A549 (cell line): Measurements from ENCODE around the gene EP300. TPM values are rescaled to one million over a fixed set of nuclear protein-coding genes. Genes with fewer than 3 reads are reported as not detected.

Experiments used
- ATAC-seq, 2 experiments: fragments of 200-7000 bp in 1 of 2; fragments of >200 bp in 1 of 2; cut with Nextera tagmentation in 1 of 2; cut with Tn5 transposase in 1 of 2; 3 replicates each; pipeline versions ENCODE4 v1.8.0 to v1.9.1; 2018 to 2020; ENCODE audit warnings: mild to moderate bottlenecking in 1 of 2, moderate library complexity in 1 of 2
- CTCF ChIA-PET: fragments of 300-600 bp; sonication (Branson Sonifier 250); formaldehyde crosslinking; extraction: SDS; loops from one replicate; lab custom pipeline; 2021; ENCODE audit warnings: antibody characterized with exemption, inconsistent platforms; lab: Yijun Ruan, JAX
- POLR2A ChIA-PET: fragments of 350-600 bp; formaldehyde crosslinking; extraction: SDS; loops from one replicate; lab custom pipeline; 2021; ENCODE audit warnings: antibody characterized with exemption, inconsistent platforms; lab: Yijun Ruan, JAX
- DNase-seq, 2 experiments: peaks; one replicate each; pipeline versions ENCODE4 v3.0.0 to v3.0.0-alpha.2; 2011 to 2016; ENCODE audit warnings: low read depth in 1 of 2, low spot score in 1 of 2
- FAIRE-seq: peaks from 2 replicates; lab custom pipeline; 2011; peaks lifted over from hg19 to GRCh38; lab: Jason Lieb, UNC
- H3K27ac ChIP-seq, 2 experiments: fragments of >200 bp; sonication (Bioruptor Twin); formaldehyde crosslinking; 3 replicates each; pipeline ENCODE4 v1.5.1; 2016 to 2017
- H3K4me1 ChIP-seq: fragments of >200 bp; sonication (Bioruptor Twin); formaldehyde crosslinking; 3 replicates; pipeline ENCODE4 v1.6.1; 2016
- H3K4me2 ChIP-seq: fragments of >200 bp; sonication (Bioruptor Twin); formaldehyde crosslinking; 3 replicates; pipeline ENCODE4 v1.6.1; 2016
- H3K4me3 ChIP-seq: fragments of >200 bp; sonication (Bioruptor Twin); formaldehyde crosslinking; 3 replicates; pipeline ENCODE4 v1.5.1; 2016
- H3K9me3 ChIP-seq: fragments of >200 bp; sonication (Bioruptor Twin); formaldehyde crosslinking; 3 replicates; pipeline ENCODE4 v1.6.1; 2016
- BCL3 ChIP-seq: fragments of >200 bp; sonication (Bioruptor Twin); formaldehyde crosslinking; IDR thresholded peaks from 3 replicates; pipeline ENCODE4 v1.6.1; 2016
- CEBPB ChIP-seq, 2 experiments: fragments of >200 bp in 1 of 2; sonication (Bioruptor Twin) in 1 of 2; formaldehyde crosslinking in 1 of 2; IDR thresholded peaks; 2 replicates each; pipeline ENCODE4 v1.6.1; 2012 to 2016
- GATA3 ChIP-seq: IDR thresholded peaks from 2 replicates; pipeline ENCODE4 v1.6.1; 2012; ENCODE audit warnings: borderline replicate concordance
- HDAC2 ChIP-seq: fragments of 200-600 bp; sonication (generic); IDR thresholded peaks from 2 replicates; pipeline ENCODE4 v1.6.1; 2016
- HES2 ChIP-seq: fragments of >200 bp; sonication (Bioruptor Twin); formaldehyde crosslinking; IDR thresholded peaks from 2 replicates; pipeline ENCODE4 v1.6.1; 2016
- HMGXB4 ChIP-seq: fragments of 250-450 bp; sonication (Bioruptor Pico); IDR thresholded peaks from 2 replicates; pipeline ENCODE4 v1.5.0; 2021; ENCODE audit warnings: mild to moderate bottlenecking, moderate library complexity, borderline replicate concordance
- HOXB13 ChIP-seq: fragments of 250-450 bp; sonication (Bioruptor Pico); IDR thresholded peaks from 2 replicates; pipeline ENCODE4 v1.5.0; 2020; ENCODE audit warnings: low read depth, mild to moderate bottlenecking, moderate library complexity
- JUN ChIP-seq, 2 experiments: fragments of >200 bp; sonication (Bioruptor Twin); formaldehyde crosslinking; IDR thresholded peaks; 2 replicates in 1 of 2; 3 replicates in 1 of 2; pipeline ENCODE4 v1.6.1; 2016 to 2017
- PHF8 ChIP-seq: fragments of 200-600 bp; sonication (generic); IDR thresholded peaks from 2 replicates; pipeline ENCODE4 v1.6.1; 2016; ENCODE audit warnings: low read depth, mild to moderate bottlenecking, antibody characterized with exemption, moderate library complexity, borderline replicate concordance
- POLR2A ChIP-seq: IDR thresholded peaks from 2 replicates; pipeline ENCODE4 v1.6.1; 2012; ENCODE audit warnings: mild to moderate bottlenecking, low read length
- REST ChIP-seq: fragments of 200-600 bp; sonication (generic); IDR thresholded peaks from 2 replicates; pipeline ENCODE4 v1.6.1; 2016; ENCODE audit warnings: antibody characterized with exemption, mild to moderate bottlenecking, moderate library complexity
- SMC3 ChIP-seq: fragments of >200 bp; sonication (Bioruptor Twin); formaldehyde crosslinking; IDR thresholded peaks from 3 replicates; pipeline ENCODE4 v1.6.1; 2018; ENCODE audit warnings: inconsistent platforms
- TFCP2L1 ChIP-seq: fragments of 250-450 bp; sonication (Bioruptor Pico); IDR thresholded peaks from 2 replicates; pipeline ENCODE4 v1.5.0; 2021; ENCODE audit warnings: mild to moderate bottlenecking
- WGBS: methylation state at CpG from one replicate; pipeline ENCODE4 v1.1.6; 2017; ENCODE audit errors: missing lambda C conversion rate; 5-methylcytosine and 5-hydroxymethylcytosine counted together
- polyA plus RNA-seq, 4 experiments: library from polyadenylated mRNA; depleted of rRNA in 3 of 4; stranded (reverse); fragments of >200 nt; fragmentation: RNase III in 1 of 4; extraction: RNeasy Plus Mini Kit Qiagen cat#74134 plus additional on column Dnase treatment in 1 of 4; gene quantifications; 2 replicates in 3 of 4; 3 replicates in 1 of 4; pipeline ENCODE4 v1.2.3, GENCODE V29; 2011 to 2017
- TF ChIP-seq, protein P1 (sequence below): IDR thresholded peaks from 2 replicates; pipeline ENCODE4 v1.6.1; 2012; ENCODE audit warnings: low read depth, borderline replicate concordance

The EP300 gene
- polyA plus RNA-seq, 2 of the 4 experiments (the other 2 are of a cell fraction) = 15.5 to 18.2 TPM

GRCh38 chr22:41091132-41092022 is 1.0 kb upstream of the EP300 start:
- under 1% methylated on average over 24 of the region's 67 CpGs for WGBS
- Histone ChIP-seq H3K9me3 (no peaks in the 10 kb centered on the region), H3K4me3 (peak overlapping the region; percentile 90), H3K4me2 (peak overlapping the region; percentile 88), H3K4me1 (peaks cover 22% of the 10 kb centered on the region), H3K27ac (peak overlapping the region; percentile 99 to 100)
- ATAC-seq (peak; percentile 87 to 92), DNase-seq (peak; percentile 91 to 98), FAIRE-seq (no peak)
- TF ChIP-seq TFCP2L1 (CRISPR knock-in tag) (0 out of 2 replicates have a peak, but pooled peaks have one; percentile 42), BCL3 (peak; percentile 8; the same call in 1 of the 3 replicates), HOXB13 (CRISPR knock-in tag) (no peak), JUN (IDR thresholded peaks at IDR 0.05) (peak; percentile 47 to 76; a peak in 3 of 5 replicates), REST (no peak), SMC3 (no peak), HES2 (no peak), GATA3 (peak; percentile 36; the same call in 1 of the 2 replicates), POLR2A (peak; percentile 76), HMGXB4 (CRISPR knock-in tag) (no peak), PHF8 (peak; percentile 73; the same call in 1 of the 2 replicates)
- TF ChIP-seq, protein P1, sequence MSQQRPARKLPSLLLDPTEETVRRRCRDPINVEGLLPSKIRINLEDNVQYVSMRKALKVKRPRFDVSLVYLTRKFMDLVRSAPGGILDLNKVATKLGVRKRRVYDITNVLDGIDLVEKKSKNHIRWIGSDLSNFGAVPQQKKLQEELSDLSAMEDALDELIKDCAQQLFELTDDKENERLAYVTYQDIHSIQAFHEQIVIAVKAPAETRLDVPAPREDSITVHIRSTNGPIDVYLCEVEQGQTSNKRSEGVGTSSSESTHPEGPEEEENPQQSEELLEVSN = no peak; the same call in 1 of the 2 replicates
- POLR2A ChIA-PET = interaction anchor here (0.6 to 4.6 kb wide), 3 partner anchors 69 to 146 kb away, joined by 5 to 32 read pairs (median 26); partner anchors contain the start of gene RBX1
- CTCF ChIA-PET = interaction anchor here (1.2 to 3.1 kb wide), 2 partner anchors 15 to 169 kb away, joined by 3 to 13 read pairs; no protein-coding TSS in a partner anchor

DNA sequence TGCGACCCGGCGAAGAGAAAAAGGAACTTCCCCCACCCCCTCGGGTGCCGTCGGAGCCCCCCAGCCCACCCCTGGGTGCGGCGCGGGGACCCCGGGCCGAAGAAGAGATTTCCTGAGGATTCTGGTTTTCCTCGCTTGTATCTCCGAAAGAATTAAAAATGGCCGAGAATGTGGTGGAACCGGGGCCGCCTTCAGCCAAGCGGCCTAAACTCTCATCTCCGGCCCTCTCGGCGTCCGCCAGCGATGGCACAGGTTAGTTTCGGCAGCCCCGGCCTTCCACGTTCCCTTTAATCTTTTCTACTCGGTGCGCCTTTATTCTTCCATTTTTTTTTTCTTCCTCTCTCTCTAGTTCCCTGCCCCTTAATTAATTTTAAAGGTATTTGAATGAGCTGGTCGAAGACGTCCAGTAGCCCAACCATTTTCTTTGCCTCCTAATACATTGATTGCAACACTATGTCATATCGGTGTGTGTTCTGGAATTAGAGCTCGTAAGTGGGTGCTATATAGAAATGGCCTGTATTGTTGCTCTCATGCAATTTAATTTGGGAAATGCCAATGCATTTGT is 537 bp downstream of the EP300 start:
- DNase-seq (peak; percentile 22 to 29), ATAC-seq (peak in 1 of 2 experiments; percentile 44; a peak in 3 of 6 replicates), FAIRE-seq (no peak)
- ChIA-PET POLR2A (interaction anchor here (3.3 to 4.6 kb wide), 2 partner anchors 71 to 141 kb away, joined by 26 to 32 read pairs; partner anchors contain the start of gene RBX1), CTCF (interaction anchor here (0.6 to 3.1 kb wide), 3 partner anchors 13 to 170 kb away, joined by 3 to 13 read pairs (median 3); no protein-coding TSS in a partner anchor)
- WGBS = 1% methylated on average over 23 of the region's 31 CpGs
- peak overlapping the region; percentile 99 to 100 for H3K27ac ChIP-seq
- peaks cover 31% of the 10 kb centered on the region for H3K4me1 ChIP-seq
- TF ChIP-seq HDAC2 (no peak), CEBPB (IDR thresholded peaks at IDR 0.05) (peak in 1 of 2 experiments; percentile 58; a peak in 2 of 4 replicates)
- peak overlapping the region; percentile 90 for H3K4me3 ChIP-seq
- H3K9me3 ChIP-seq = no peaks in the 10 kb centered on the region
- peak overlapping the region; percentile 88 for H3K4me2 ChIP-seq
